GM18508 (cell line): Measurements from ENCODE around the gene OR8B12.
"Not testable (repeated sequence)": the region's sequence is repeated elsewhere in the genome, so short reads cannot be mapped to it uniquely, and the experiment has no call there.

Experiments
- ATAC-seq: cut with Tn5 transposase; IDR thresholded peaks from one replicate; pipeline ENCODE4 v1.9.1; 2021; ENCODE audit warnings: moderate number of reproducible peaks; ENCODE audit not compliant: insufficient read depth, unreplicated experiment

Gene OR8B12

DNA sequence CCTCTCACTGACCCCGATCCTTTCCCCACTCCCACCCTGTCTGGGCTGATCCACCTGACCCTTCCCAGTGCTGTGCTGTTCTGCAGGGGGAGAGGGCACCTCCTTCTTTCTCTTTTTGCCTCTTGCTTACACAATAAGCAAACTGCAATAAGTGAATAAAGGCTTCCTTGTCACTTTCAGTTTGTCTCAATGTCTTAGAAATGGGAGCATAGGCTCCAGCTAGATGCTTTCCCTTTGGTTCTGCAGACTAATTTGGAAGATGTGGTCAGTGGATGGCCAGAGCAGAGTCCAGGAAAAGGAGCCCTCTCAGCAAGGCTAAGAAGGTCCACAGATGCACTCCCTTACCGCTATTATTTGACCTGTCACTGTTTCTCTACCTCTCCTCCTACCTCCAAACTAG, 9.4 kb downstream of the OR8B12 start:
- no peak for ATAC-seq

DNA sequence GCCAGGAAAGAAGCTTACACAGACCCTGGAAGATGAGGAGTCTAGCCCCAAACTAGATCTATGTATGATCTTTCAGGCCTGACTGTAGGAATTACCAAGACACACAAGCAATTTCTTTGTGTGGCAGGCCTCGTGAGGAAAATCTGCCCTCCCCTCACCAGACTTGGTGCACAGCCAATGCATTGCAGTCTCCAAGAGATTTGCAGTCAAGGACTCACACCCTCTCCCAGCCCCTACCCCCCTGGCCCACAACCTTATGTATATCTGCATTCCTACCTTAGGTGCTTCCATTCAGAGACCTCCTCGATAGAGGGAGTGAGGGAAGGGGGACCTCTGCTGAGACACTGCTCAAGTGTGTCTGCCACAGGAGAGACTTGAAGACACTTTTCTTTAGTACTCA, 9.8 kb downstream of the OR8B12 start:
- no peak for ATAC-seq

DNA sequence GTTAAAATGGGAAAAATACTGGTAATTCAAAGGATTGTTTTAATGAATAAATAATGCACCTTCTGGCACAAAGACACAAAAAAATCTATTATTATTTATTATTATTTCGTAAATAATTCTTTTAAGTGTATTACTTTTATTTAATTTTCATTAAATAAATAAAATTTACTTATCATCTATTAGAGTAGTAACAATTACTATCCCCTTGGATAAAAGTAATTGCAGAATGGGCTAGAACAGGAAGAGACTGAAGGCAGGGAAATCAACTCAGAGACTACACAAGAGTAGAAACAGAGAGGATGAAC, 23.0 kb downstream of the OR8B12 start:
- no peak for ATAC-seq

DNA sequence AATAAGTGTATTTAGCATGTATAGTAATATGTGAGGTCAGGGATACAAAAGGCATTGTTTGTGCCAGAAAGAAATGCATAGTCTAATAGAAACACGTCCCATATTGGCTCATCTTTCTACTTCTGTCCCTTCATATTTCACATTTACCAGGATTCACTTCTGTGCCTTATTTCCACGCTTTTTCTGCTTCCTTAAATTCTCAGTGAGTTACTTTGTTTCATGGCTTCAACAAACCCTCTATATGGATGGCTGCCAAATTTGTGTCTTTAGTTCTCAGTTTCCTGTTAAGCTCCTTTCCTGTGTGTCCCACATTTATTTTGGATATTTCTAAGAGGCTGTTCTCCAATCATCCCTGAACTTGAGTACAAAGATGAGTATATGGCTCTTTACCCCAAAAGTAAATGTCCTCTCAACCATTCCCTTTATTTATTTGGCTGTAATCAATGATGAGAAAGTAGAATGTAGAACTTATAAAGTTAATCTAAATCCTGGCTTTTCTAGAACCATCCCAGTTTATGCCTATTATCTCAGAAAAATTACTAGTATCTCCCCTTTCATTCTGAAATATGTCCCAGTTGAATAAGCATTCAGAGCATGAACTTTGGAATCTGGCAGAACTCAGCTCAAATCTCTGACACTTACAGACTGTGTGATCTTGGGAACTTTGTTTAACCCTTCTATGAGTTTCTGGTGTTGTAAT, 23.5 kb downstream of the OR8B12 start:
- ATAC-seq, result no peak

DNA sequence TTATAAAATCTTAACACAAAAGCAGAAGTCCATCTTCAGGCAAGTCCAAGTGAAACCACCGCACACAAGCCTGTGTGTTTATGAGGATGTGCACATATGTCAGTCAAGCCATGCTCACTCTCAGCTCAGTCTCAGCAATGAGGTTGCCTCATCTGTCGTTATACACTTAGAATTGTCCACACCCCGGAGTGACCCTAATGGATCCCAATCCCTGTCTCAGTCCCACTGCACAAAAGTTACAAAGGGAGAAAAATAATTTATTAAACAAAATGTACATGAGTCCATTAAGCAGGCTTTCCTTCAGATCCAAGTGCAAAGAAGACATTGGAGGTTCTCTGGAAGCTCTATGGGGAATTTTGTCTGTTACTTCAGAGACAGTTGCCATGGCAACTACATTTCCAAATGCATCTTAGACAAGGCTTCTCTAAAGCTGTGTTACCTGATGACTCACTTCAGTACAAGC, 24.4 kb downstream of the OR8B12 start:
- ATAC-seq, result no peak

DNA sequence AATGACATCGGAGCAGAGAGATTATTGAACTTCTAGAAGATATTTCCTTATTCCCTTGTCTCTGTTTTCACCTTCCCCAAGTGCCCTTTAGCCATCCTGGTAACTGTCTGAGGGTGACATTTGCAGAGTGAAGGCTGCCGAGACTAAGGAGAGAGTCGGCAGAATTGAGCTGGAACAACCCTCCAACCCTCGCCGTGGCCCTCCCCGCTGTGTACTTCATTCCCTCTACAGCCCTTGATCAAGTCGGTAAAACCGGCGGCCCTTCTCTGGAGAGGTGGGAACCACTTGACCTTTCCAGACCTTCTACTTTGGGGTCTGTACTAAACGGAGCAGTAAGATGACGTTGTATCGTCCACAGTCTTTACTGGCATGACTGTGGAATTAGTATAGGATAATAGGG, 26.1 kb downstream of the OR8B12 start:
- ATAC-seq, result no peak

DNA sequence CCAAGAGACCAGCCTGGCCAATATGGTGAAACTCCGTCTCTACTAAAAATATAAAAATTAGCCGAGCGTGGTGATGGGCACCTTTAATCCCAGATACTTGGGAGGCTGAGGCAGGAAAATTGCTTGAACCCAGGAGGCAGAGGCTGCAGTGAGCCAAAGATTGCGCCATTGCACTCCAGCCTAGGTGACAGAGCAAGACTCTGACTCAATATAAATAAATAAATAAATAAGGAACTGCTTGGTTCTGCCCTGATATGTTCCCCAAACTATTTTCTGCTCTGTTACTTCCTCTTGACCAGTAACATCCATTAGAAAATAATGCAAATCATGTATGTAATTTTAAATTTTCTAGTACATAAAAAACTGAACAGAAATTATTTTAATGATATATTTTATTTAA, 28.8 kb downstream of the OR8B12 start:
- not testable (repeated sequence) for ATAC-seq

DNA sequence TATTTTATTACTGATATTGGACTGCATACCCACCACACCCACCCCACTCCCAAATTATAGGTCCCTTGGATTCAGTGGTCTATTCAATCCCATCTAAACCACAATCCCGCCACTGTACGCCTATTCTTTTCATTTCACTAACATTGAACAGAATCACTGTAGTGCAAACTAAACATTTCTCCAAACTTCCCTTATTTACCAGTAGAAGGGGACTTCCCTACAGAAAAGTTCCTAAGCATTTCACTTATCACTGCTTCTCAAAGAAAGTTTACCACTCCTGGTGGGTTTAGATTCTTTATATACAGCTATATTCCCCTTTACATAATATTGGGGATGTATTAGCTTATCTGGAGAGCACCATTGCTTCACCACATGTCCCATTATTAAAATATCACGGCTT, 29.3 kb downstream of the OR8B12 start:
- ATAC-seq, result no peak

DNA sequence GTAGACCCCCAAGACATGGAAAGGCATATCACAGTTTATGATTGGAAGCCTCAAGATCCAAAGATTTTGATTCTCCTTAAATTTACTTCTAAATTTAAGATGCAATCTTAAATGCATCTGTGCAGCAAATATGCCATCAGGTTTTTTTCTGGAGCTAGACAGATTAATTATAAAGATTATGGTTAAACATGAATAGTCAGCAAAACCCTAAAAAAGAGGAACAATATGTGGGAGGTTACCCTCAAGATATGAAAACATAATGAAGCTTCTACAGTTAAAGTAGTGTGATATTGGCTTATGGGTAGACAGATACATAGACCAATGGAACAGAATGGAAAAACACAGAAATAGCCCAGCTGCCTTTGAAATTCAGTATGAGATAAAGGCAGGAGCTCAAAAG, 31.7 kb downstream of the OR8B12 start:
- no peak for ATAC-seq

DNA sequence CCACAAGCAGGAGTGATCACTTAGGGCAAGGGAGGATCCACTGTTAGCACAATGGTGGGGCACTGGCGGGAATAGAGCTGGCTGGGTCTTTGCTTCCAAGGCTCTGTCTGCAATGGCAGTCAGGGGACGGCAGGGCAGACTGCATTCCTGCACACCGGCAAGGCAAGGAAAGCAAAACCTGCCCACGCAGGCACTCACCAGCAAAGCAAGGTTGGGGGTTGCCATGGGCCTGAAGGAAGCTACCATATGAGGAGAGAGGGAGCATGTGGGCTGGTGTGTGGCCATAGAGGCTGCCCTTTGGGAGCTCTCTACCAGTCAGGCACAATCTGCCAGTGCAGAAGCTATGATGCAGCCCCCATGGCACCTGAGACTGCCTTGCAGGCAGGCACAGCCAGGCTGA, 33.2 kb downstream of the OR8B12 start:
- ATAC-seq, result no peak

DNA sequence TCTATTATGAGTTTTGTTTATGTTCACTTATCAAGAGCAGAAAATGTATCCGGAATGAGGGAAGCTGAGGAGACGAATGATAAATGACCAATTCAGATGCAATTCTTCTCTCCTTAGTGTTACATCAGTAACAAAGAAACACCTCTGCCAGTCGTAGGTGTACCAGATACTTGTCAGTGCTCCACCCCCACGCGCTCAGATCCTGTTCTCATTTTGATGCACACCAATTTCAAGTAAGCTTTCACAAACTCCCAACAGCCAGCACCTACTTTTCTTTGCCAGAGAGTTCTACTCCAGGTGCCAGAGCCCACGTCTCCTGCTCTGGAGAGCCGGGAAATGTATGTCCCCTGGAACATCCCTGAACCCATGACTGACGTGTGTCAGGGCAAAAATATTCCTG, 43.7 kb downstream of the OR8B12 start:
- ATAC-seq, result no peak

DNA sequence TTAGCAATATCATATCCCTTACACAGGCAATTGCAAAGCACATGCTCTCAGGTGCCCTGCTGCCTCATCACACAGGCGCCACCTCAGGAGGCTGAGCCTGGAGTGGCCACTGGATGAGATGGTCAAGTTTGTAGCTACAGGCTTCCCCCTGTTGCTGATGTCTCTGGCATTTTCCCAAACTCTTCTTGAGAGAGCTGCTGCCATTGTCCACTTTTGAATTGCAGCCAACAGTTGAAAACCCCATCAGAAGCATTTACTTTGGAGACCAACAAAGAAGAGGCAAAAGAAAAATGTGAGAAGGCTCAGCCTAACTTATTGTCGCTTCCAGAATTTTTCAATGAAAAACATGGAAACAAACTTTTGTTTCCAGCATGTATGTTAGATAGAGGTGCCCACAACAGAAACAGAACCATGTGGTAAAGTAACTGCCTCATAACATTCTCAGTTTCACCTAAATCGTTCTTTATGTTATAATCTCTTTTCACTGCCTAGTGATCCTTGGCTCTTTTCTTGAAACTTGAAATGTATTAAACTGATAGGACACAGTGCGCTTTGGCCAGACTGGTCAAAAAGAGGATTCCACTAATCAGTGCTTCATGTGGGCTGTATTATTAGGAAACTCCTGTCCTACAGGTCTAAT, 50.3 kb downstream of the OR8B12 start:
- ATAC-seq, result no peak
